Lung (tissue), 12 donors: ENCODE data around the gene AGAP1. TPM values are rescaled to one million over a fixed set of nuclear protein-coding genes. Genes with fewer than 3 reads are reported as not detected.

Experiments
- ATAC-seq: fragments of 200-7000 bp; cut with Tn5 transposase; one replicate; pipeline ENCODE4 v1.9.1; 2020; ENCODE audit warnings: moderate number of reproducible peaks; ENCODE audit not compliant: insufficient read depth, low FRiP score
- DNase-seq, 3 donors: peaks; one replicate each; pipeline ENCODE4 v3.0.0-alpha.2; 2013 to 2017
- H3K27ac ChIP-seq, 2 donors: one replicate each; pipeline ENCODE4 v1.5.1; 2013; ENCODE audit warnings: mild to moderate bottlenecking in 2 of 2, moderate library complexity in 2 of 2, control low read depth in 1 of 2, inconsistent platforms in 1 of 2, low read depth in 1 of 2, low read length in 1 of 2
- H3K27me3 ChIP-seq, 3 donors: one replicate each; pipeline ENCODE4 v1.5.1; 2013; ENCODE audit warnings: low read length in 2 of 3; ENCODE audit not compliant: control insufficient read depth in 3 of 3, insufficient read depth in 3 of 3
- H3K36me3 ChIP-seq, 4 donors: one replicate each; pipeline ENCODE4 v1.5.1; 2013; ENCODE audit warnings: low read length in 4 of 4, mild to moderate bottlenecking in 1 of 4, moderate library complexity in 1 of 4; ENCODE audit not compliant: control insufficient read depth in 4 of 4, insufficient read depth in 4 of 4
- H3K4me1 ChIP-seq, 5 donors: one replicate each; pipeline ENCODE4 v1.5.1; 2013; ENCODE audit warnings: low read length in 5 of 5, mild to moderate bottlenecking in 2 of 5, moderate library complexity in 1 of 5; ENCODE audit not compliant: control insufficient read depth in 5 of 5, insufficient read depth in 5 of 5
- H3K4me3 ChIP-seq: one replicate; pipeline ENCODE4 v1.5.1; 2013; ENCODE audit warnings: mild to moderate bottlenecking, control low read depth, moderate library complexity
- H3K9ac ChIP-seq, 2 donors: one replicate each; pipeline ENCODE4 v1.5.1; 2013; ENCODE audit warnings: low read length in 2 of 2, control low read depth in 1 of 2; ENCODE audit not compliant: insufficient read depth in 1 of 2
- H3K9me3 ChIP-seq, 4 donors: one replicate each; pipeline ENCODE4 v1.5.1; 2013; ENCODE audit warnings: low read length in 3 of 4, mild to moderate bottlenecking in 1 of 4, moderate library complexity in 1 of 4; ENCODE audit not compliant: control insufficient read depth in 4 of 4, insufficient read depth in 3 of 4
- CTCF ChIP-seq: IDR thresholded peaks from 2 replicates; pipeline ENCODE4 v1.5.1; 2012; ENCODE audit warnings: mild to moderate bottlenecking; ENCODE audit errors: control extremely low read depth, extremely low read depth
- WGBS, 2 donors: extraction: QIAGEN DNeasy Blood & Tissue Kit; methylation state at CpG; one replicate each; pipeline ENCODE4 v1.1.7; 2013; 5-methylcytosine and 5-hydroxymethylcytosine counted together
- polyA plus RNA-seq, 2 donors: library from polyadenylated mRNA; stranded (reverse); fragments of 200-250 nt; gene quantifications; one replicate each; pipeline ENCODE4 v1.2.1, GENCODE V29; 2013
- total RNA-seq, 2 donors: library from RNA; depleted of rRNA in 1 of 2; stranded (reverse); fragments of >200 nt in 1 of 2; gene quantifications; one replicate each; pipeline ENCODE4 v1.2.1, GENCODE V29; 2014 to 2021
- donor health status: control.
- donor health status: control.
- donor health status: Bipolar disorder and iron deficiency.
- donor health status: healthy.
- donor health status: DM: yes; HTN: yes; CAD: no.

The AGAP1 gene
- total and polyA plus RNA-seq, 4 donors = 6.6 to 39.4 (median 20.2) TPM

DNA sequence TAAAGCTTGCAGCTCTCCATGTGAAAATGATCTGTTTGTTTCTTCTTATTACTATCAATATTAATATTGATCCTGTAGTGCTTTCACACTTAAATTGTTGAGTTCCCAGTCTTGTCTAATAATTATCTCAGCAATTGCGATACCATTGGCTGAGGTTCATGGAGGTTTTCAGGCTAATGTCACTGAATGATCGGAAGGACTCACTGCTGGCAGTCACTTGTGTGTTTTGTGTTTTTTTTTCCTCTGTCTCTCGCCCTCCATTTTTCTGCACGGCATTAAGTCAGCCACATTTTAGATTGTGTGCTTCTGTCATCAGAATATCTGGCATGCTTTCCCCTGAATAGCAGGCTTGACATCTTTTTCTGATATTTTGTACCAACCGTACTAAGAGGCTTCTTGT lies 43.7 kb downstream of the AGAP1 start:
- Histone ChIP-seq H3K27ac (no peak overlapping the region), H3K9ac (no peak overlapping the region), H3K36me3 (no peaks in the 10 kb centered on the region), H3K4me3 (no peak overlapping the region), H3K27me3 (no peaks in the 10 kb centered on the region), H3K4me1 (peaks cover 0 to 17% (median 9%) of the 10 kb centered on the region in 5 donors), H3K9me3 (no peaks in the 10 kb centered on the region)
- DNase-seq (no peak), ATAC-seq (no peak)
- WGBS, 2 donors = 71 to 79% methylated on average over 5 of the region's 5 CpGs
- no peak for TF ChIP-seq CTCF

GRCh38 chr2:235538144-235538639 lies 44.3 kb downstream of the AGAP1 start:
- H3K4me3 ChIP-seq = no peak overlapping the region
- no peak for TF ChIP-seq CTCF
- no peak overlapping the region for H3K9ac ChIP-seq
- no peaks in the 10 kb centered on the region for H3K36me3 ChIP-seq
- H3K27me3 ChIP-seq = no peaks in the 10 kb centered on the region
- WGBS, 2 donors = 83 to 84% methylated on average over 7 of the region's 7 CpGs
- H3K9me3 ChIP-seq = no peaks in the 10 kb centered on the region
- ATAC-seq (no peak), DNase-seq (no peak)
- H3K27ac ChIP-seq = no peak overlapping the region
- H3K4me1 ChIP-seq = peaks cover 0 to 15% (median 11%) of the 10 kb centered on the region in 5 donors

- Histone ChIP-seq H3K36me3 (no peaks in the 10 kb centered on the region), H3K27ac (no peak overlapping the region), H3K9me3 (no peaks in the 10 kb centered on the region), H3K4me1 (peaks cover 0 to 15% (median 8%) of the 10 kb centered on the region in 5 donors), H3K4me3 (no peak overlapping the region), H3K9ac (no peak overlapping the region), H3K27me3 (no peaks in the 10 kb centered on the region)
- DNase-seq = no peak
- no peak for ATAC-seq
- WGBS, 2 donors = 82 to 84% methylated on average over 5 of the region's 5 CpGs
- TF ChIP-seq CTCF = no peak
Observed at GRCh38 chr2:235538981-235539380, 45.1 kb downstream of the AGAP1 start.

DNA sequence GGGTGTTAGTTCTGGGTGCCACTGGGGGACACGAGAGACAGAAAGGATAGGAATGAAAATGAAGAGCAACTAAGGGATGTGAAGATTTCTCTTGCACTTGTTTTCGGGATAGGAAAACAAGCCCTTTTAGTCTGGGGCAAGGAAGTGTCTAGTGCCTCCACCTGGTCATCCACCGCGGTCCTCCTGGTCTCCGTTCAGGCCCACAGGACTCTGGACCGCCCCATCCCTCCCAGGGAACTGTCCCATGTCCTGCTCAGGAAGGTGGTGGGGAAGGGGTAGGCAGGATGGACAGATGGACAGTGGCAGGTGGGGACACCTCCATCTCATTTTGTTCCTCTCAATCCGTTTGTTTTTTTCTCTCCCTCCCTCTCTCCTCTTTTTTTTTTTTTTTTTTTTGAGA lies 45.9 kb downstream of the AGAP1 start:
- 91 to 95% methylated on average over 7 of the region's 7 CpGs for WGBS, 2 donors
- H3K36me3 ChIP-seq = no peaks in the 10 kb centered on the region
- DNase-seq = no peak
- no peak overlapping the region for H3K4me3 ChIP-seq
- H3K27ac ChIP-seq = no peak overlapping the region
- H3K4me1 ChIP-seq = peaks cover 0 to 14% (median 5%) of the 10 kb centered on the region in 5 donors
- no peak for ATAC-seq
- no peak overlapping the region for H3K9ac ChIP-seq
- no peak for TF ChIP-seq CTCF
- H3K27me3 ChIP-seq = no peaks in the 10 kb centered on the region
- no peaks in the 10 kb centered on the region for H3K9me3 ChIP-seq
